ENCODE data around the gene CENPM. TPM values are rescaled to one million over a fixed set of nuclear protein-coding genes. Genes with fewer than 3 reads are reported as not detected.

CENPM gene, protein sequence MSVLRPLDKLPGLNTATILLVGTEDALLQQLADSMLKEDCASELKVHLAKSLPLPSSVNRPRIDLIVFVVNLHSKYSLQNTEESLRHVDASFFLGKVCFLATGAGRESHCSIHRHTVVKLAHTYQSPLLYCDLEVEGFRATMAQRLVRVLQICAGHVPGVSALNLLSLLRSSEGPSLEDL
- total RNA-seq: 9.1 and 12.6 TPM in 2 replicates

DNA sequence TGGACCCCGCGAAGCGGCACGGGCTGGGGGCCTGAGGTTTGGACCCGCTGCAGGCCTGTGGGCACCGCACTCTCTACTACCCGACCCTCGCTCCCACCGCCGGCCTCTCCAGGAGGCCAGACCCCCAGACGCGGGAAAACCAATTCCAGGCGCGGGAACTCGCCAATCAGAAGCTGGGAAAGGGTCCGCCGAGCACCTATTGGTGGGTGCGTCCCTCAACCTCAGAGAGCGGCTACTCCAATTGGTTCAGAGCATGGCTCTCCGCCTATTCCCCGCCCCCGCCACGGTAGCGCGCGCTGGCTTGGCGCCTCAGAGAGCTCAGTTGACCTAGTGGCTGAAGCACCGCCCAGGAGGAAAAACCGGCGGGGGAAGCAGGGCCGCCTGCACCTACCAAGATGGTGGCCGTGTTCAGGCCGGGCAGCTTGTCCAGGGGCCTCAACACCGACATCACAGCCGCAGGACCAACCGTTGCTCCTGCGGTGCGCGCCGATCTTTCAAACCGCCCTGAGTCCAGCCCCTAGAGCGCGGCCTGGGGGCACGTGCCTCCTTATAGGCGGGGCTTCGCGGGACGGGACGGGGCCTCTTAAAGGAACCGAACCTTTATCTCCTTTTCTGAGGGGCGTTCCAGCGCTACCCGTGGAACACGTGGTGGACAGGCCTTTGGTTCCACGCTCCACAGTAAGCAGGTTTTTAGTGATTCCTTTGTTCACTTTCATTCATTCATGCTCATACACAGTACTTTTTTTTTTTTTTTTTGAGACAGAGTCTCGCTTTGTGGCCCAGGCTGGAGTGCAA lies at the start of gene CENPM:
Gene CENPM (minus strand): TSS at position 524 of the 795 bp plus-strand sequence. CDS start 76 bp downstream, at position 448.

DNA sequence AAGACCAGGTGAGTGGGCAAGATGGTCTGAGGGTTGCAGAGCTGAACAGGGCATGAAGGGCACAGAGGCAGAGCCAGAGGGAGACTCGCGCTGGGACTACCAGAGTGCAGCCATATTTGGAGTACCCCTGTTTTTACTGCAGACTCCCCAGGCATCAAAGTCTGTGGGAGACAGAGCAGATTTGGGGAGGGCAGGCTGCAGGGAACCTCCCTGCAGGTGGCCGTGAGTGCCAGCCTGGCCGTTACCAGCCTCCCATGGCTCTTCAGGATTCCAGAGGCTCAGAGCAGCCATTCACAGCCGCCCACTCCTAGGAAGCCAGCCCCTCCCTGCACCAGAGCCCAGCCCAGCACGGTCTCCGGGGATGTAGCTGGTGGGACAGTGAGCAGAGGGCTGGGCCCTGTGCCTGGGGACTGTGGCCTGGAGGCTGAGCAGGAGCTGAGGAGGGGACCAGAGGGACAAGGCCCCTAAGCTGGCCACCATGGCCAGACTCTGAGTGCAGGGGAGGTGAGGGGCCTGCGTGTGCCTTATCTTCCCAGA lies 22.2 kb upstream of the CENPM start, which contains the start of gene SEPTIN3:
Gene SEPTIN3 (plus strand): TSS at position 334 of the 537 bp plus-strand sequence. CDS start 2,050 bp downstream, outside the sequence.

DNA sequence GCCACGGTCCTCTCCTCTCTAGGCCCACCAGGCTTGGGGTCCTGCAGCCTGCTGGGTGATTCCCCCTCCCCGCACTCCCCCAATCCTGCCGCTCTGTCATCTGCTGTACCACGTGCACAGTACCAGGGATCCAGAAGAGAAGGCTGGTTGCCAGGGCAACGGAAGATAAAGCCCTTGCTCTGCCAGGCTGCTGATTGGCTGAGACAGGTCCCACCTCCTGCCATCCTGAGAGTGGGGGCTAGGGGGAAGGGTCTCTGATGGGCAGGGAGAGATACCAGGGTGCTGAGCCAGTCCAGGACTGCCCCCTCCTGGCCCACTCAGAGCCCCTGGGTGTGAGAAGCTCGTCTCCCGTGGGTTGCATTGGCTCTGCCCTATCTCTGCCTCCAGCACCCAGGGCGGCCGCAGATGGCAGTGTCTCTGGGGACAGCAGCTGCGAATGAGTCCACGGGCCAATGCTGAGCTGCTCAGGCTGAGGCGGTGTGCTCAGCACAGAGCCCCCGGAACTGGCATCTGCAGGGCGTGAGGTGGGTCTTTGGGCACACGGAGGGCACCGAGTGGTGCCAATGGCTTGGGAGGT lies 5.0 kb upstream of the CENPM start, which contains the start of gene SMIM45:
Gene SMIM45 (plus strand): TSS at position 253 of the 577 bp plus-strand sequence.

DNA sequence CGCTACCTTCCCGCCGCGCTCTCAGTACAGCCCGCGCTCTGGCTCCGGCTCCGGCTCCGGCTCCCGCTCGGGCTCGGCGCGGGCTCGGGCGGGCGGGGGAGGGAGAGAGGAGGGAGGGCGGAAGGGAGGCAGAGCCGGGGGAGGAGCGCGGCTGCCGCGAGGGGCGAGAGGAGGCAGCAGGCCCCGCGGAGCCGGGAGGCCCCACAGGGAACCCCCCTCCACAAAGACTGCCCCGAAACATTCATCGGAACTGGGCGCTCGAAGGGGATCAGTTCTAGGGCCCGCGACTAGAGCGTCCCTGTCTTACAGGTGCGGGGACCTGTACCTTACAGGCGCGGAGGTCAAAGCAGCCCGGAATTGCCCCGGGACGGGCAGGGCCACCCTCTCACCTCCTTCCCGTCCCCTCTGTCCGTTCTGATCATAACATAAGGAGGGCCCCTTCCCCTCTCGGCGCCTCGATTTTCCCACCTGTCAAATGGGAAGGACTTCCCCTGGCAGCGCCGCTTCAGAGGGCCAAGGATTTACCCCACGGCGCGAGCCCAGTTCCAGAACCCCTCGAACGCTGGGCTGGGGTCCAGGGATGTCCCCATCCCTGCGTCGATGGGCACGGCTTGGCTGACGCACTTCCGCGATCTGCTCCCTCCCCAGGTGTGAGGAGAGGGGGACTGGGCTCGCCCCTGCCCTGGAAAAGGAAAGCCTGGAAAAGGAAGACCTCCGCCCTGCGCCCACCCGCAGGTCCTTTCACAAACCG lies 31.7 kb downstream of the CENPM start, which contains the start of gene SHISA8:
Gene SHISA8 (minus strand): TSS at position 40 of the 751 bp plus-strand sequence. CDS start 407 bp downstream, outside the sequence.

Small RNAs within 50 kb of the gene (small RNA-seq; reads per million reads assigned to genes)
- 1.6 reads per million, percentile 74 among the genes with 10 or more reads in this experiment for gene MIR33A

Other genes starting within 250 kb of the CENPM start
- 0.96 and 2.6 TPM in 2 replicates for gene MEI1, start 247.6 kb downstream of the CENPM start, total RNA-seq
- gene CCDC134, start 146.5 kb downstream of the CENPM start, total RNA-seq: 6.0 and 6.5 TPM in 2 replicates
- gene SREBF2, start 114.0 kb downstream of the CENPM start, total RNA-seq: 74.9 and 76.4 TPM in 2 replicates
- gene SHISA8, start 32.1 kb downstream of the CENPM start, total RNA-seq: not detected in 2 replicates
- gene TNFRSF13C, start 20.3 kb downstream of the CENPM start, total RNA-seq: 0.29 and 0.33 TPM in 2 replicates
- gene SEPTIN3, start 22.3 kb upstream of the CENPM start, total RNA-seq: under 0.01 TPM in 2 replicates
- 0.98 TPM in 1 of 2 replicates, not detected in the other for gene WBP2NL, start 51.6 kb upstream of the CENPM start, total RNA-seq
- gene NAGA, start 123.7 kb upstream of the CENPM start, total RNA-seq: 32.9 and 38.2 TPM in 2 replicates
- gene PHETA2, start 127.1 kb upstream of the CENPM start, total RNA-seq: 14.6 and 24.2 TPM in 2 replicates
- gene SMDT1, start 132.5 kb upstream of the CENPM start, total RNA-seq: 4.9 and 5.0 TPM in 2 replicates
- gene NDUFA6, start 143.6 kb upstream of the CENPM start, total RNA-seq: 26.5 and 30.9 TPM in 2 replicates
- under 0.01 and 0.10 TPM in 2 replicates for gene CYP2D6, start 183.7 kb upstream of the CENPM start, total RNA-seq

Data from vein endothelial cell (primary cell).